Type B pancreatic cell (in vitro differentiated cells): ENCODE measurements around the gene MDM2. TPM values are rescaled to one million over a fixed set of nuclear protein-coding genes. Genes with fewer than 3 reads are reported as not detected.

Source experiments
- DNase-seq: peaks from one replicate; pipeline ENCODE4 v3.0.0; 2021; ENCODE audit warnings: mixed read lengths; ENCODE audit not compliant: unreplicated experiment; ENCODE audit errors: extremely low spot score
- H3K27ac Mint-ChIP-seq: 2 replicates; pipeline ENCODE4 v1.8.0; 2021; ENCODE audit warnings: mild to moderate bottlenecking, mixed read lengths
- H3K27me3 Mint-ChIP-seq: 2 replicates; pipeline ENCODE4 v1.8.0; 2021; ENCODE audit warnings: mixed read lengths
- H3K36me3 Mint-ChIP-seq: 2 replicates; pipeline ENCODE4 v1.8.0; 2021; ENCODE audit warnings: mixed read lengths
- H3K4me1 Mint-ChIP-seq: one replicate; pipeline ENCODE4 v1.8.0; 2021; ENCODE audit warnings: mixed read lengths; ENCODE audit not compliant: unreplicated experiment
- H3K4me3 Mint-ChIP-seq: 2 replicates; pipeline ENCODE4 v1.8.0; 2021; ENCODE audit warnings: mild to moderate bottlenecking, mixed read lengths
- H3K9me3 Mint-ChIP-seq: 2 replicates; pipeline ENCODE4 v1.8.0; 2021; ENCODE audit warnings: mixed read lengths
- CTCF ChIP-seq: fragments of 200-600 bp; sonication (generic); conservative IDR thresholded peaks from 2 replicates; pipeline ENCODE4 v1.5.0; 2021; ENCODE audit warnings: antibody characterized with exemption, mild to moderate bottlenecking
- total RNA-seq: library from RNA; stranded (reverse); gene quantifications from 2 replicates; pipeline ENCODE4 v1.2.1, GENCODE V29; 2021; ENCODE audit warnings: low replicate concordance

Gene MDM2
- total RNA-seq, 1 donor from 2014 or later: 162 TPM

- TF ChIP-seq CTCF: no peak
- Mint-ChIP-seq H3K9me3 (no peaks in the 10 kb centered on the region), H3K4me1 (no peaks in the 10 kb centered on the region), H3K27ac (no peak overlapping the region), H3K27me3 (no peaks in the 10 kb centered on the region), H3K36me3 (peaks cover 38% of the 10 kb centered on the region), H3K4me3 (no peak overlapping the region)
- DNase-seq: no peak
Observed at GRCh38 chr12:68842784-68843567, 35.0 kb downstream of the MDM2 start.

DNA sequence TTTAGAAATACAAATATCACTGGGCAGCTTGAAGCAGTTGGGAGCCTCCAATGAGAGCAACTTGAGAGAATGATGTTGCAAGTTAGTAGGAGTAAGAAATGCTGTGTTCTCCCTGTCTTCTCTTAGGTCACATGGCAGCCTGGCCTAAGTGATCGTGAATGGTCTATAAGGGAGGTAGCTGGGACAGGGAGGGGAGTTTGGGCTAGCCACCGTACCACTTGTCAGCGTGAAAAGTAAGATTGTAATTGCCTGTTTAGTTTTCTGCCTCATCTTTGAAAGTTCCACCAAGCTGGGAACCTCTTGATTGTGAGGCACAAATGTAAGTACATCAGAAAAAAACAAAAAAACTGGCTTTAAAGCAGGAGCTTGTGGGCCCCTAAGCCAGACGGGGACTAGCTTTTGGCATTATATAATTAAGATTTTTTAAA lies 36.4 kb downstream of the MDM2 start:
- no peaks in the 10 kb centered on the region for H3K9me3 Mint-ChIP-seq
- no peaks in the 10 kb centered on the region for H3K27me3 Mint-ChIP-seq
- no peak overlapping the region for H3K4me3 Mint-ChIP-seq
- no peak for DNase-seq
- no peak overlapping the region for H3K27ac Mint-ChIP-seq
- TF ChIP-seq CTCF: no peak
- peaks cover 28% of the 10 kb centered on the region for H3K36me3 Mint-ChIP-seq
- H3K4me1 Mint-ChIP-seq: no peaks in the 10 kb centered on the region

DNA sequence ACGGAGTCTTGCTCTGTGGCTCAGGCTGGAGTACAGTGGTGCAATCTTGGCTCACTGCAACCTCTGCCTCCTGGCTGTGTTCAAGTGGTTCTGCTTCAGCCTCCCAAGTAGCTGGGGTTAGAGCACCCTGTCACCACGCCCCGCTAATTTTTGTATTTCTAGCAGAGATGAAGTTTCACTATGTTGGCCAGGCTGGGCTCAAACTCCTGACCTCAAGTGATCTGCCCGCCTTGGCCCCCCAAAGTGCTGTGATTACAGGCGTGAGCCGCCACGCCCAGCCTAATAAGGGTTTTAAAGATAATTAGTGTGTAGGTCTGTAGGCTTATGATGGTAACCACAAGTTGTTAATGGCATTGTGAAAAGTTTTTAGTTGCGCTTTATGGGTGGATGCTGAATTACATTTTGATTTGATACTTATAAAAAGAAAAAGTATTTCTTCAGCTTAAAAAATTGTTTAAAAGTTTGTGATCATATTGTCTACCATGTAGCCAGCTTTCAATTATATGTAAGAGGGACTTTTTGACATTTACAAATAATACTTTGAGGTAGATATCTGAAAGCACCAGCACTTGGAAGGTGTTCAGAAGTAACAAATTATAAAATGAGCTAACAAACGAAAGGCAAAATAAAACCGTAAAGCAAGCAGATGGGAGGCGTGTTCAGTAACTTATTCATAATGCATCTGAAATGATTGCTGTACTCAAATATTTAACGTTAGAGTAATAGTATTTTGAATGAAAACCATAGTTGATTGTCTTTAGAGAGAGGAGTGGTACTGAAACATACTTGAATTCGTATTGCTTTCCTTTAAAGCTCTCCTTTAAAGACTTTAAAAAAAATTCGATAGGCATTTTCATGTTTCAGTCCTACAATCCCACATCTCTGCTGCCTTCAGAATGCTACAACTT lies 37.1 kb downstream of the MDM2 start:
- no peak overlapping the region for H3K4me3 Mint-ChIP-seq
- H3K9me3 Mint-ChIP-seq: no peaks in the 10 kb centered on the region
- H3K36me3 Mint-ChIP-seq: peaks cover 25% of the 10 kb centered on the region
- no peak for DNase-seq
- H3K27me3 Mint-ChIP-seq: no peaks in the 10 kb centered on the region
- no peak for TF ChIP-seq CTCF
- no peak overlapping the region for H3K27ac Mint-ChIP-seq
- no peaks in the 10 kb centered on the region for H3K4me1 Mint-ChIP-seq

DNA sequence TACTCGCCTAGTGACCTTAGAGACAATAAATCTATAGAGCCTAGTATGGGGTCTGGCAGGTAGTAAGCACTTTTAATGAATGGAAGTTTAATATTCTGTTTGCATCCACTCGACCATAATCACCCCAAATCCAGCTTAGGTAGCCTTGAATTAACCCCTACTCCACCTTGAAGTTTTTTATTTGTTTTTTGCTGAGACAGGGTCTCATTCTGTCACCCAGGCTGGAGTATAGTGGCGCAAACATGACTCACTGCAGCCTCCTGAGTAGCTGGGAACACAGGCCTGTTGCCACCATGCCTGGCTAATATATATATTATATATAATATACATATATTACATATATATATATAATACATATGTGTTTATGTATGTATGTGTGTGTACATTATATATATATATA lies 38.8 kb downstream of the MDM2 start:
- H3K4me3 Mint-ChIP-seq: no peak overlapping the region
- no peaks in the 10 kb centered on the region for H3K9me3 Mint-ChIP-seq
- no peak for DNase-seq

GRCh38 chr12:68850390-68850789 lies 42.4 kb downstream of the MDM2 start:
- Mint-ChIP-seq H3K4me3 (no peak overlapping the region), H3K36me3 (no peaks in the 10 kb centered on the region), H3K27ac (no peak overlapping the region), H3K4me1 (no peaks in the 10 kb centered on the region), H3K9me3 (no peaks in the 10 kb centered on the region), H3K27me3 (peaks cover 4% of the 10 kb centered on the region)
- DNase-seq: no peak
- no peak for TF ChIP-seq CTCF

More for the DNA sequence above, 38.8 kb downstream of the MDM2 start:
- no peaks in the 10 kb centered on the region for H3K27me3 Mint-ChIP-seq
- no peak for TF ChIP-seq CTCF
- no peak overlapping the region for H3K27ac Mint-ChIP-seq
- H3K36me3 Mint-ChIP-seq: peaks cover 17% of the 10 kb centered on the region
- no peaks in the 10 kb centered on the region for H3K4me1 Mint-ChIP-seq
